ENCODE data around the gene ECM2.

Gene ECM2

DNA sequence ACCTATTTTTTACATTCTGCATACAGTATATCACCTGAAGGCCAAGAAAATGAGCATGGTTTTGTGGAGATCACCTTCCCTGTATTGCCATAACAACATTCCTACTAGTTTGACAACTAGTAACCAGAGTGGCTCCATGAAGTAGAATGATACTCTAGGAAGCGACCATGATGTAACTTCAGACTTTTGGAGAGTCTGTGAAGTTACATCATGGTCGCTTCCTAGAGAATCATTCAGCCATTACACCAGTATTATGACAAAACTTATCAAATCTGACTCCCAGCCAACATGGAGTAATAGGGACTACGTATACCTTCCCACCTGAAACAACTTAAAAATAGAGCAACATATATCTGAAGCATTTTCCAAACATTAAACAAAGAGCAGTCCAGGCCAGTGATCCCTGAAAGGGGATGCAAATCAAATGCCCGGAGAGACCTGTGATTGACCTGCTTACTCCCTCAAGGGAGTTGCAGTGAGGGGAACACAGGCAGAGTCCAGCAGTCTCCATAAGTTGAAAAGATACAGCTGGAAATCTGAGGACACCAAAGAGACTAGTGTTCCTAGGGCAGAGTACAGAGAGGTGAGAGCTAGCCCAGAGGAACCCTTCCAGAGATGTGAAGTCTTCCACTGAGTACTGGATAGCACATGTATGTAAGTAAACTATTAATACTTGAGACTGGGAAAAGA is 7.8 kb downstream of the ECM2 start:
- no peak for DNase-seq (ENCODE audit: low spot score)

DNA sequence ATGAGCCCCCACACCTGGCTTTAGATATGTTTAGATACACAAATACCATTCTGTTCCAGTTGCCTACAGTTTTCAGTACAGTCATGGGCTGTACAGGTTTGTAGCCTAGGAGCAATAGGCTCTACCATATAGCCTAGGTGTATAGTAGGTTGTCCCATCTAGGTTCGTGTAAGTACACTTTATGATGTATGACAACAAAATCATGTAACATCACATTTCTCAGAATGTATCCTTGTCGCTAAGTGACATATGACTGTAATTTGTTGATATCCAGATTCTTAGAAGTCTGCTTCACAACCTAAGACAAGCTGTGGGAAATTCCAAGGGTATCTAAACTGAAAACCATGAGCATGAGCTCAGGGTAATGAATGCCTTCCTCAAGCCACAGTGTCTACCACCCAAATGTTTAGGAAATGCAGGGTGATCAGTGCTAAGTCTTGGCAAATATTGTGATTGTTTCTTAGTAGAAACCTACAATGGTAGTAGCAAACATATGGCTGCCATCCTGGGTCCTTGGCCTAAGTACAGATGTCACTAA is 8.4 kb downstream of the ECM2 start:
- no peak for DNase-seq (ENCODE audit: low spot score)

DNA sequence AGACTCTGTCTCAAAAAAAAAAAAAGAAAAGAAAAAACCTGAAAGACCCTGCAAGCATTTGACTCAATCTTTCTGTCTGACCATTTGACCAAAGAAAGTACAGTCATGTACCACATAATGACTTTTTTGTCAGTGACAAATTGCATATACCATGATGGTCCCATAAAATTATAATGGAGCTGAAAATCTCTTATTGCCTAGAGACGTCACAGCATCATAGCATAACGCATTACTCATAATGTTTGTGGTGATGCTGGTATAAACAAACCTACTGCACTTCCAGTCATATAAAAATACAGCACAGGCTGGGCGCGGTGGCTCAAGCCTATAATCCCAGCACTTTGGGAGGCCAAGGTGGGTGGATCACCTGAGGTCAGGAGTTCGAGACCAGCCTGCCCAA is 10.5 kb downstream of the ECM2 start:
- DNase-seq (ENCODE audit: low spot score) = no peak

DNA sequence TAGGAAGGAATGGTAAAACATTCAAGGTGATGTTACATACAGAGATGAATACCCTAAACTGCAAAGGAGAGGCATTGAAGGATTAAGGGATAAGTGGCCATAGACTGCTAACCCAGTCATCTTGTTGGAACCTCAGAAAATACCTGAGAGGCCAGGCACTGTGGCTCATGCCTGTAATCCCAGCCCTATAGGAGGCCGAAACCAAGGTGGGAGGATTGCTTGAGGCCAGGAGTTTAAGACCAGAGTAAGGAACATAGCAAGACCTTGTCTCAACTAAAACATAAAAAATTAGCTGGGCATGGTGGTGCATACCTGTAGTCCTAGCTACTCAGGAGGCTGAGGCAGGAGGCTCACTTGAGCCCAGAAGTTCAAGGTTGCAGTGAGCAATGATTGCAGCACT is 10.9 kb downstream of the ECM2 start:
- no peak for DNase-seq (ENCODE audit: low spot score)

DNA sequence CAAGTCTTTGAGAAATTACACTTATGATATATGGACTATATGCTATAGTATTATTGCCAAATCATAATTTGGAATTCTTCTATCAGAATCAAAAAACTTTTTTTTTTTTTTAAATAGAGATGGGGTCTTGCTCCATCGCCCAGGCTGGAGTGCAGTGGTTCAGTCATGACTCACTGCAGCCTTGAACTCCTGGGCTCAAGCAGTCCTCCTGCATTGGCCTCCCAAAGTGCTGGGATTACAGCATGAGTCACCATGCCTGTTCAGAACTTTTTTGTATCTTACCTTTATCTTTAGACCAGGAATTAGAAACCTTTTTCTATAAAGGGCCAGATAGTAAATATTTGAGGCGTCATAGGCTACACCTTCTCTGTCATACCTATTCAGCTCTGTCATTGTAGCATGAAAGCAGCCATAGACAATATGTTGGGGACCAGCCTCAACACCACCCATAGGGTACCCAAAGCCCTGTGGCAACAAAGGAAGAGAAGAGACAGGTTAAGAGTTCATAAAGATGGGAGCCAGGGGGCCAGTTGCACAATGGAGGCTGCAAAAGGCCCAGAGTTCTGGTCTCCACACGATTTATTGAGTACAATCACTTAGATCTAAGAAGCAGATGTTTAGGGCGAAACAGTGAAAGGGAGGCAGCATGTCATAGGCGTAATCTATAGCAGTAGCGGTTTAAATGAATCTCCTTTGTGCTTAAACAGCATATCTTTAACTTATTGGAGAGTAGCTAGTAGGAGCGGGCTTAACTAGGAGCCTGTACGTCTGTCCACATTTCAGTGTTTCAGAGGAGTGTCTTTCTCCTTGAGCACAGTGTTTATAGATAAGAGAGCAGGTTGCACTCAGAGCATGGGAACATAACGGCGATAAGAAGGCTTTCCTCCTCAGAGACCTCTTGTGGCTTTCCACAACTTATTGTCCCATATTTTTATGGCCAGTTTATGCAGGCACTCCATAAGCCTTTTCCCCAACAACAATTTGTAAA is 12.5 kb downstream of the ECM2 start:
- DNase-seq (ENCODE audit: low spot score) = no peak

DNA sequence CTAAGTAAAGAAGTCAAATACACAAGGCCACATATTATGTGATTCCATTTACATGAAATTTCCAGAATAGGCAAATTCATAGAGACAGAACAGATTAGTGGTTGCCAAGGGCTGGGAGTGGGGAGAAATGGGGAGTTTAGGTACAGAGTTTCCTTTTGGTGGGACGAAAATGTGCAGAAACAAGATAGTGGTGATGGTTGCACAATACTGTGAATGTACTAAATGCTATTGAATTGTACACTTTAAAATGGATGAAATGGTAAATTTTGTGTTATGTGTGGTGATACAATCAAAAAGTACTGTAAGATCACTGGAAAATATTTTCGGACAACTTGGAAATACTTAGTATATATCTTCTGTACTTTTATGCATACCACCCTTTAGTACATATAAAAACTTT is 15.0 kb downstream of the ECM2 start:
- no peak for DNase-seq (ENCODE audit: low spot score)

DNA sequence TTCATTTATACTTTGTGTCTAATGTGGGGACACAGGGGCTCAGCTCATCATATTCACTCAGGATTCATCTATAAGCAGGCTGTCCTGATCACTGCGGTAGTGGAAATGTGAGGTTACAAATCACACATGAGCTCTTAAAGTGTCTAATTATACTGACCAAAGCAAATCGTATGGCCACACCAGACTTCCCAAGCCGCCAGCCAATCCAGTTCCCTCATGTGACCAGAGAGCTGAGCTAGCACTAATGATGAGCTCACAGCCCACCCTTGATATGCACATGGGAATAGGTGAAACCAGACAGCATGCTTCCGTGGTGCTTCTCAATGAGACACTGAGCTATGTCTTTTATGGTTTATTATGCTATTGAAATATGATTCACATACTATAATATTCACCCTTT is 17.6 kb downstream of the ECM2 start:
- DNase-seq (ENCODE audit: low spot score) = no peak

DNA sequence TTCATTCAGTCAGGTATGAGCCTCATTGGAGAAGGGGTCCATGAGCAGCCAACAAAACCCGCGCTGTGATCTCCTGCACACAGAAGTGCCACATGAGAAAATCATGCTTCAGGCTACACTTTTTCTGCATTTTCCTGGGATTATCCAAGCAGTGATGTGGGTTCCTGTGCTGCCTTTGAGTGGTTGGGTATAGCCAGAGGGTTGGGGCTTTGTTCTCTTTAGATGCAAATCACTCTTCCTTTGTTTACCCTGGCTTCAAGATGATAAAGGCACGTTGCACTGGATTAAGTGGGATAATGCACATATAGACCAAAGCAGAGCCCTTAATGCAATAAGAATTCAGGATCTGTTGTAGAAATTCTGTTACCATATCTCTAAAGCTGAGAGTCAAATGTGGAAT is 18.7 kb downstream of the ECM2 start:
- DNase-seq (ENCODE audit: low spot score) = no peak

DNA sequence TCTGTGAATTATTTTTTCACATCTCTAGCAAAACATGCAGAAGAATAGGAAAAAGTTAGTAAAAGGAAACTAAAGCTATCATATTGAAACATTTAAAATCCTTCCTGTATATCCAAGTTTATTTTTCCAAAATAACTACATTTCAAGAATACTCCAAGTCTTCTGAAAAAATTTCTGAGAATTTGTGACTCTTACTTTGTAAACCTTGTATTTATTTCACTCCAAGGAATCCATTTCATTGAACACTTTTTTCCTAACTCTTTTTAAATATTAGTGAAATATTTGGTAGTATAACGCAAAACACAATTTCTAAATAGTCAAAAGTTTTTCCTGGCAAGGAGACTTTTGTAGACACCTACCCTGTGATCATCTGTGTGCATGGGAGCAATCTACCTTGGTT is 19.3 kb downstream of the ECM2 start:
- no peak for DNase-seq (ENCODE audit: low spot score)

DNA sequence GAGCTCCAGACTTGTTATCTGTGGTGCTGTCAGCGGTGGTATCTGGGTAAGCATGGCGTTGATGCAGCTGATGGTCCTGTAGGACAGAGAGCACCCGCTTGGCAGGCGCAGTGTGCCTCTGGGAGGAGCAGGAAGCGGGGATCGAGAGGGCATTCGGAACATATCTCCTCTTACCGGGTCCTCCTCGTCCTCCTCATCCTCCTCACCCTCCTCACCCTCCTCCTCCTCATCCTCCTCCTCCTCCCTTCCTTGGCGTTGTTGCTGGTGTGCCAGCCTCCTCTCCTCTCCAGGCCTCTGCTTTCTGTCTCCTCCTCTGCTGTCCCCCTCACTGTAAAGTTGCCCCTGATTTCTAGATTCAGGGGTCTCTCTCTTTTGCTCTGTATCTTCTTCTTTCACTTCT is 21.2 kb downstream of the ECM2 start:
- DNase-seq (ENCODE audit: low spot score) = no peak

DNA sequence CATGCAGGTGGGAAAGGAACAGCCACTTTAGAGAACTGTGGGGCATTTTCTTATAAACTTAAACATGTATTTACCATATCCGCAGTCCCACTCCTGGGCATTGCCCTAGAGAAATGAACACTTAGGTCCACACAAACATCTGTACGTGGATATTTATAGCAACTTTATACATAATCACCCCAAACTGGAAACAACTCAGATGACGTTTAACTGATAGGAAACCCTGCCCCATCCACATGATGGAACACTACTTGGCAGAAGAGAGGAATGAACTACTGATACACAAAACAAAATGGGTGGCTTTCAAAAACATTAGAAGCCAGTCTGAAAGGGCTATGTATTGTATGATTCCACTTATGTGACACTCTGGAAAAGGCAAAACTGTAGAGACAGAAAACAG is 22.4 kb downstream of the ECM2 start:
- no peak for DNase-seq (ENCODE audit: low spot score)

DNA sequence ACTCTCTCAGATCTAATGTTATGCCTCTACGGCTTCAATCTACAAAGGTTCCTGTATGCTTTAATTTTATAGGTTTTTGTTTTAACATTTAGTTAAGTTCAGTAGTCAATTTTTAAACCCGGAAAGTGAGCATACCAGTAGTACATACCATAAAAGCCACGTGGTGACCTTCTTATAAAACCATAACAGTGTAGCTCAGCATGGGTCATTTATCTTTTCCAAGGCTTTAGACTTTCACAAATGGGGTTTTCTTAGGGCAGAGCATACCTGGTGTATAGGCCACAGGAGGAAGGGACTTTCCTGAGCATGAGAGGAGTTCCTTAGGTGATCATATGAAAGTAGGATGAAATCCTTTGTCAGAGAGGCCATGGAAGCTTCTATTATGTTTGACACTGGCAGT is 23.2 kb downstream of the ECM2 start:
- DNase-seq (ENCODE audit: low spot score) = no peak

DNA sequence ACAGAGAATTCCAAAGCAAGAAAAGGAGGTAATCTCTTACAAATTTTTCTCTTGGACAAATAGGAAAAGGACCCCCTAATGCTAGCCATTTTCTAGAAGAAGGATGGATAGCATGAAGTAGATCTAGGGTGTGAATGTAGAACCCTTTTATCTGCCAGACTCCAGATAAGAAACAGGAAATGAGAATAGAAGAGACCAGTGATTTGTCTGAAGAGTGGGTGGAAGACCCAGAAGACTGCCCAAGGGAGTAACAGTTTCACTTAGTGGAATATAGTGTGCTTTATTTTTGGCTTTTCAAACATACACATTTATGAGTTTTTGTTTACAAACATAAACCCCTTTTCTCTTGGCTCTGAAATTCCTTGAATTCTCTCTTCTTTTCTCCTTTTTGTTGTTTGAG is 25.0 kb downstream of the ECM2 start:
- no peak for DNase-seq (ENCODE audit: low spot score)

DNA sequence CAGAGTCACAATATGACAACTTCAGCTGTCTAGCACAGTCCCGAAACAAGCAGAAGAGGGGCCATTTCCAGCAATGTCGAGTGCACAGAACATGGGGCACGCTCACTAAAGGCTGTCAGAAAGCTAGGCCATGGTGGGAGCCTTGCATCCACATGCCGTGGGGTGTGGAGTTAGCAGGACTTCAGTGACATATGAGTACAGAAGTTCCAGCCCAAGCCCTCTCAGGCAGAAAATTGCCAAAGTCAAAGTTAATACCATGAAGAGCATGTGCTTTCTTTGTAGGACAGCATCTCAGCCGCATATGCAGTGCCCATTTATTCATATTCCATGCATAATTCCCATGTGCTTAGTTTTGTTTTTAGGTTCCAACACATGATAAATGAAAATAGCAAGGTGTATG is 26.7 kb downstream of the ECM2 start:
- no peak for DNase-seq (ENCODE audit: low spot score)

DNA sequence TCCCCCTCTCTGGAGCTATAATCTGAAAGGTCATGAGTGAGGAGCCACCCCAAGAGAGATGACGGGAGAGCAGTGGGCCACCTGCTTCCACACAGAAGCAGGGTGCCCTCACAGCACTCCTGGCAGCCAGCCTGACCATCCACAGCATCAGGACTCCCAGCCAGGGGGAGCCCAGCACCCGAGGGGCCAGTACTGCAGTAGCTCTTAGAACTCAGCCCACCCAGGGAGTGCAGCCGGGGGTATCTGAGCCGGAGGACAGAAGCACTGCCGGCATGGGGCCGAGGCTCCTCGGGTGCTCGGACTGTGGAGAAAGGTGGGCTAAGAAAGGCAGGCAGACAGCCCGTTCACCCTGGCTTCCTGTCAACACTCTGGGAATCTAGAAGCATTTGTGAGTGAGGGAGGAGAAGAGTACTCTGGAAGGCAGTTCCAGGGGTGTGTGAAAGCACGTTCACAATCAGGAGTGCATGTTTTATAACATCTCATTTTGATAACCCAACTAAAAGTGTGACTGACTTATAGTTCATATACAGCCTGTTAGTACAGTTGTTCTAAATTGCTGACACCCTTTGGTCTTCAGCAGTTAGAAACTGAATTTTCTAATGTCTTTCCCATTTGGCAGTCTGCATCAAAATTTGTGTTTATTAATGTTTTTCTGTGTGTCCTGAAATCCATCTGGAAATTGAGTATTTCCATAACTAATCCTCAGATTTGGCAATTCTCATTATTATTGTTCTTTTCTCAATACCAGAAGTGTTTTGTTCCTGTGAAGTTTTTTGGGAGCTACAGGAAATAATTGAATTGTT is 27.6 kb downstream of the ECM2 start:
- DNase-seq (ENCODE audit: low spot score) = no peak

DNA sequence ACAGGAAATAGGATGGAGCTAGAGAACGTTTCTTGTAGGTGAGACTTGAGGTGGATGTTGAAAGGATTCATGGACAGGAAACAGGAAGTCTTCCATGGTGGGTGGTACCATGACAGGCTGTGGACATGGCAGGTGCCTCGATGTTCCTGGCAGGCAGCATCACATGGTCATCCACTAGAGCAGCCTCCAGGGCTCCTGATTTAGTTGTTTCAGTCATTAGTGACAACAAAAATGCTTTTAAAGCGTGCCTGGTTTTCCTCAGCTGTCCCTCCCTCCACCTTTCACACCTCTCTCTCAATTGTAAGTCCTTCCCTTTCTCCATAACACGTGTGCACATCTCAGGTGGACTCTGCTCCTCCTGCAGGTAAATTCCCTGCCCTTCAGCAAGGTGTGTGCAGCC is 28.3 kb downstream of the ECM2 start:
- DNase-seq (ENCODE audit: low spot score) = no peak

DNA sequence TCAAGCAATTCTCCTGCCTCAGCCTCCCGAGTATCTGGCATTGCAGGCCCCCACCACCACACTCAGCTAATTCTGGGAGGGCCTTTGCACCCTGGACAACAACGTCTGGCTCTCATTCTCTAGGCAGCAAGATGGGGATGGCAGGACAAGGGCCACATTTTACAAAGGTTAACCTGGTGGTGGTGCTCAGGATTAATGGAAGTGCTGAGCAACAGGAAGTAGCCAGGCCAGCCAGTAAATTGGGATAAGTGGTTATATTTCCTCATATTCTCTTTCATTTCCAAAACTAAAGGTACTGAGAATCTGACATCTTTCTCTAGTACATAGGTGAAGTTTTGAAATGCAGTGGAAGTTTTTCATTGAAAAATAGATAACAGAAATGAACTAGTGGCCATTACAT is 28.8 kb downstream of the ECM2 start:
- no peak for DNase-seq (ENCODE audit: low spot score)

DNA sequence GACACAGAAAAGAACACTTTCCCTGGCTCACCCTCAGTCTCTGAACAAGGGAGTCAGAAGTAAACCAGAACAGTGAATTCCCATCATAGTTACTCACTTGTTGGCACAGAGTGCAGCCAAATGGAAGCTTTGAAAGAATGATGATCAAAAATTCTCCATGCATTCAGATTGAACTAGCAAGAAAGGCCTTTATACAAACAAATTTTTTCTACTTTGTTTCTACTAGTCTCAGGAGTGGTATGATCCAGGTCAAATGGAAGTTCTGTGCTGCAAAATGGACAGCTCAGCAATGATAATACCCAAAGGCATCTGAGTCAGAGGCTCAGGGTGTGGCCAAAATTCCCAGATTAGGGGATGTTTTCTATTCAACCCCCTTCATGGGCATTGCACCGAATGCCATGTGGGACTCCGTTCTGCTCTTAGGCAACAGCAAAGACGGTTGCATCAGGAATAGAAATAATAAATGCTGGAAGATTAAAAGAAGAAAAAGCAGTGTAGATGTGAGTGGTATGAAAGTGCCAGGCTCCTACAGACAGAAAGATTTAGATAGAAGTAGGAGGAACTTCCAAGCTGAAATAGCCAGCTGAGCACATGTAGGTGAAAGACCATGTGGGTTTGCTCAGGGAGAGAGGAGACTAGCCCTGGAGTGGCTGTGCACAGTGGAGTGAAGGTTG is 29.5 kb downstream of the ECM2 start:
- no peak for DNase-seq (ENCODE audit: low spot score)

DNA sequence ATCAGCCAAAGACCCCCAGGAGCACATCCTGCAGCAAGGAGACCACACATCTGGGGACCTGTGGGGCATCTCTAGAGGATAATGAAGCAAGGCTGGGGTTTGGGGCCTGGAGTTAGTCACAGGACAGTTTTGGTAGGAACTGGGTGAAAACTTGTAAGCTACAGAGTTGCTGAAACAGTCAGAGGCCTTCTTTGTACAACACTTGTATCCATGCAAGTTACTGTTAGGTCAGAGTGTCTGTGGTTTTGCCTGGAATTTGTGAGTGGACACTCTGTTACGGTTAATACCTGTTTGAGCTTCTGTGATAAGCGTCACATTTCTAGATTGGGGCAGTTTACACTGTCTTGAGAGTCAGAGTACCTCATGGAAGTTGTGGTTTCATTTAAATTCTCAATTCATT is 30.9 kb downstream of the ECM2 start:
- DNase-seq (ENCODE audit: low spot score) = no peak

DNA sequence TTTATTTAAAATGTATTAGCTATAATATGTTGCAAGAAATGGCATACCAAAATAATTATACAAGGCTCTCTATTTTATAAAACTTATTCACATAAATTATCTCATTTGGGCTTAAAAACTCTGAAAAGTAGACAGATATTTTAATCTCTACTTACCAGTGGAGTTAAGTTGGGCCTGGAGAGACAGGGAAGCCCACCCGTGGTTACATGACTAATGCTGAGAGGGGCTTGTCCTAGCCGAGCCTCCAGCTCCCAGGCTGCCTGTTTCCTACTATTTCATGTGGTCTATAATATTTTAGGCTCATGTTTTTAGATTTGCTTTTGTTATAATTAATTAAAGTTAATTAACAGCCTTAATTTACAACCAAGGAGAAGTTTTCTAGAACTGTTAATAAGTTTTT is 32.6 kb downstream of the ECM2 start:
- DNase-seq (ENCODE audit: low spot score) = no peak

DNA sequence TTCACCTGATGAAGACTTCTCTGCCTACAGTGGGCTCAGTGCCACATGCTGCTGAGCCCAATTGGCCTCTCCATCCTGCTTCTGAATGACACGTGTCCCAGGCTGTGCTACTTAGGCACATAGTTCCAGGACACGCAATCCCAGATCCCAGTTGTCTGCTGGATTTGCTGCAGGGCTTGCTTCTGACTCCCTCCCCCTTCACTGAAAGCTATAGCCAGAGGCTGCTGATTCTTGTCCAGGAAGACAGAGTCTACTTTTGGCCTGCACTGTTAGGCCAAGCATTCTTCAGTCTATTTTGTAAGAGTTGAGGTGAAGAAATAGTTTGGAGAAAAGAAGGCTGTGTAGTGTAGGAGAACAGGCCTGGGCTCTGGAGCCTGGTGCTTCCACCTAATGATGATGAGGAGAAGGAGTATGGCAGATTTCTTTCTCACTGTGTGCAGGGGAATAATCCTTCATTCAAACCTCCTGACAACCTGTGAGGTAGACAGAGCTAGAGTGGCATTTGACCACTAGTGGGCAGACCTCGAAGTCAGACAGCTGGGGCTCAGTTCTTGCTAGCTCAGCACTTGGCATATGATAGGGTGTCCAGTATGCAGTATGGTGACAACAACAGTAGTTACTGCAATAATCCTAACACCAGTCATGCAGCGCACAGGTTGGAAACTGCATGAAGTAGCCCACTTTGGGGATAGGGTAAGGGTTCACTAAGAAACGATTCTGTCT is 34.0 kb downstream of the ECM2 start:
- no peak for DNase-seq (ENCODE audit: low spot score)

Data from CD4-positive, alpha-beta T cell treated with Interleukin-2 at 100 ng/mL for 4 hours (primary cell).